NAMALWA (cell line): ENCODE measurements around the gene CTU2.
A peak's percentile ranks its signal among the peaks of the same experiment; 100 is the strongest.

ENCODE experiments used
- DNase-seq: peaks from one replicate; pipeline ENCODE4 v3.0.0-alpha.2; 2015; ENCODE audit warnings: low spot score

CTU2 gene

DNA sequence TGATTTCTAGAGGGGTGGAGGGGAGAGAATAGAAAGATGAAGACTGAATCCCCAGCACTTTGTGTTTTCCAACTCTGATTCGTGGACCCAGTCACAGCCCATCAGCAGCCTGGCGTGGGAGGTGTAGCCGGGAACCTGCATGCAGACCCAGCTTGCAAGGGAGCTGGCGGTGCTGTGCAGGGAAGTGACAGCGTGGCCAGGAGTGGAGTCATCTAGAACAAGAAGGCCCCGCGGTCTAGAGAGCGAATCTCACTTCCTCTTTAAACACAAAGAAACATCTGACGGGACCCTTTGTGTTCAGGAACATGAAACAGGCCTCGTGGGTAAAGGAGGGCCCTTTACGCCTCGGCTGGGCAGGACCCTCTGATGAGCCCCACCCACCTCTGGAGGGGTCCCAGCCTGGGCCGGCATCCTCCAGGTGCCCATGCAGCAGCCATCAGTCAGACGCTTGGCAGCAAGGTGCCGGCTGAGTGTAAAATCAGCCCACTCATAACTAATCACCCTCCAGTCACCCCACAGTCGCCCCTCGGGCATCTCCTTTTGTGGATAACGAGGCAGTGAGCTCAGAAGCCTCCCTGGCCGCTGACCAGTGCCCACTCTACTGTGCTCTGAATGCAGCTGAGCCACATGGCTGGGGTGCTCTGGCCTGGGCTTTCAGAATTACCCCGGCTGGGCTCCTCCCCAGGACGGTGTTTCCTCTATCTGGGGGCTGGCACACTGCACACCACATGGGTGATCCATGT, 24.4 kb upstream of the CTU2 start:
- DNase-seq: peak; percentile 92

DNA sequence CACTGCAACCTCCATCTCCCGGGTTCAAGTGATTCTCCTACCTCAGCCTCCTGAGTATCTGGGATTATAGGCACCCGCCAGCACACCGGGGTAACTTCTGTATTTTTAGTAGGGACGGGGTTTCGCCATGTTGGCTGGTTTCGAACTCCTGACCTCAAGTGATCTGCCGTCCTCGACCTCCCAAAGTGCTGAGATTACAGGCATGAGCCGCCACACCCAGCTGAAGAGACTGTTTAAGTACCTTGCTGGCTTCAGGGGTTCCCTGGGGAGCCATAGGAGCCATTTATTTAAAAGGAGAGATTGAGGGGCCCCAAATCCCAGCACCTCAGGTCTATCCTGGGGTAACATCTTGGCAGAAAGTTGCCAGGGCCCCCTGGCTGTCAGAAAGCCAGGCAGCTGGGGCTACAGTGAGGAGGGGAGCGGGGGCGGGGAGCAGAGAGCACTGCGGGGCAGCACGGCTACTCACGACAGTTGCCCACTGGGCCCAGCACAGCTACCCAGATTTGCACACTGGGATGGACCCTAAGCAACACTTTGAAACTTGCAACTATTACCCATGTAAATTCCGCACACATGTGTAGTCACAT, 21.6 kb upstream of the CTU2 start:
- no peak for DNase-seq

- DNase-seq: peak; percentile 75
Measured at GRCh38 chr16:88685156-88686061, 20.9 kb upstream of the CTU2 start.

DNA sequence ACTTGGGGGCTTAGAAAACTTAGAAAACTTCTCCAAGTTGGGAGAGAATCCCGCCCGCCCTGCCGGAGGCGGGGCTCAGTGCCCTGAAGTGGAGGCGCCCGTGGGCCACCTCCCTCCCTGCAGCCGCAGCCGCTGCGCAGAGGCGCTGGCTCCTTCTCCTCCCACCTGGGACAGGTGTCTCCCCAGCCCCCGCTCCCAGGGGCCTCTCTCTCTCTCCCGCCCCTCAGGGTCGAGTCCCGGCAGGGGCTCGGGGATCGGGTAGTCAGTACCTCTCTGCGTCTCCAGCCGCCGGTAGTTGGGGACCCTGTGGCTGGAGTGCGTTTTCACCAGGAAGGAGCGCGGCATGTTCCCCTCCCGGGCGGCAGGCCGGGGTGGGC, 20.3 kb upstream of the CTU2 start:
- DNase-seq: no peak

DNA sequence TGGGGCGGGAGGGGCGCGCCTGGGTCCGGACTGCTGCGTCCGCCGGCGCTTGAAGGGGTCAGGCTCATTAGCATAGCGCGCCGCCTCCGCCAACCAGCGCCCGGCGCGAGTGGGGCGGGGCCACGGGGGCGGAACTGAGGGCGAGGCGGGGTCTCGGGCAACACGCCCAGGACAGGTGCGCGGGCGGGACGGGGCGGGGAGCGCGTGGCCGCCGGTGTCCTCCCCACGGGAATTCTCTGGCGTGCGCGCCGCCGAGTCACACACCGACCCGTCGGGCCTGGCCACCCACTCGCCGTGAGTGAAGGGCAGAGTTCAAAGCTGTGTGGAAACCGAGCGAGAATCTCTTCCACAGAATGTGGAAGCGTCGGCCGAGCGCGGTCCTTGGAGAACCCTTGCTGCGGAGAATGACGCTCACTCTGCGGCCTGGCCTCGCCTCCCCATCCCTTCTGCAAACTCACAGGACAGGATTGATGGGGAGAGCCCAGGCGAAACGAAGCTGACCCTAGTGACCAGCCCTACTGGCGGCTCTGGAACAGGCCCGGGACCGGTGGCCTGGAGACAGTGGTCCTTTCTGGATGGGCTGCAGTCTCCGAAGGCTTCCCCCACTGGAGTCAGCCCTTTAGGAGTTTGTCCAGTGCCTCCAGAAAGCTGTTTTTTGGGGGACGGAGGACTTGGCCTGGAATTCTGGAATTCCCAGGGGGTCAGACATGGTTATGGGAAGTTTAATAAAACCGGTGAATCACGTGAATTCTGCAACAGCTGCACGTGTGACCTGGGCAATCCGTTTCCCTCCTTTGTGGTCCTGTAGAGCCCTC, 19.7 kb upstream of the CTU2 start, which contains the start of gene SNAI3:
Gene SNAI3 (minus strand): TSS at position 69 of the 815 bp plus-strand sequence. CDS start 101 bp downstream, outside the sequence.
- DNase-seq: peak; percentile 88

GRCh38 chr16:88687254-88687576, 19.1 kb upstream of the CTU2 start:
- no peak for DNase-seq

DNA sequence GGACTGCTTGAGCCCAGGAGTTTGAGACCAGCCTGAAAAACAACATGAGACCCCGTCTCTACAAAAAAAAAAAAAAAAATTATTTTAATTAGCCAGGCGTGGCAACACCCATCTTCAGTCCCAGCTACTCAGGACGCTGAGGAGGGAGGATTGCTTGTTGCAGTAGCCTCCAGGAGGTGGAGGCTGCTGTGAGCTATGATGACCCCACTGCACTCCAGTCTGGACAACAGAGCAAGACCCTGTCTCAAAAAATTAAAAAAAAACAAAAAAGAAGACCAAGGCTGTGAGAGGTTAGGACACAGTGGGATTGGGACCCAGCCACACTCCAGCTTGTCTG, 18.7 kb upstream of the CTU2 start:
- DNase-seq: no peak

DNA sequence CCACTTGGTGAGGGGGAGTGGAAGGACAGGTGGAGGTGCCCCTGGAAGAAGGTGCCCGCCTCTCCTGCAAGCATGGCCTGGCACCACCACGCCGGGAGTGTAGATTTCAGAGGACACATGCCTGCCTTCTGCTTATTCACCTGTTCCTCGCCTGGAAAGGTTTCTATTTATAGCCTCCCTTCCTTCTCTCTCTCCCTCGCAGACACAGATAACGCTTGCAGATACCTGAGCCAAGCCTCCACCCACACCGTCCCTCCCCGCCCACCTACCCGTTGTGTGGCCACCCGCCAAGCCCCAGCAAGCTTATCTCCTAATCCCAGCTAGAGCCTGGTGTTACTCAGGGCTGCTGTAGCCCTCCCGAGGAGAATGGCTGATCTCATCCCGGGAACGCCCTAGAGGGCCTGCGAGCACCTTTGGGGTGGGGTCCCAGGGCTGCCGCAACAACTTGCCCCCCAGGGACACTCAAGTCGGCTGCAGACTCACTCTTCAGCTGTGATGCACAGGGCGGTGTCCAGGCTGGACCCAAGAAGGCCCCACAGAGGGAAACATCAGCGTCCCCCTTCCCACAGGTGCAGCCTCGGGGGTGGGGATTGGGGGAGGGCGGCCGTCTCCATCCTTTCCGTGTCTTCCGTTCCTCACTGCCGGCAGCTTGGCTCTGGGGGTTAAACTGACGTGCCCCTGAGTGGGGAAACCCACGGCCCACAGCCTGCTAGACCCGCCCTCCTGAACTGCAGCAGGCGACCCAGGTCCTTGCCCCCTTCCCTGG, 18.1 kb upstream of the CTU2 start:
- DNase-seq: no peak

- no peak for DNase-seq
Measured at GRCh38 chr16:88690341-88691128, 15.8 kb upstream of the CTU2 start.

GRCh38 chr16:88691129-88691813, 15.0 kb upstream of the CTU2 start:
- no peak for DNase-seq

DNA sequence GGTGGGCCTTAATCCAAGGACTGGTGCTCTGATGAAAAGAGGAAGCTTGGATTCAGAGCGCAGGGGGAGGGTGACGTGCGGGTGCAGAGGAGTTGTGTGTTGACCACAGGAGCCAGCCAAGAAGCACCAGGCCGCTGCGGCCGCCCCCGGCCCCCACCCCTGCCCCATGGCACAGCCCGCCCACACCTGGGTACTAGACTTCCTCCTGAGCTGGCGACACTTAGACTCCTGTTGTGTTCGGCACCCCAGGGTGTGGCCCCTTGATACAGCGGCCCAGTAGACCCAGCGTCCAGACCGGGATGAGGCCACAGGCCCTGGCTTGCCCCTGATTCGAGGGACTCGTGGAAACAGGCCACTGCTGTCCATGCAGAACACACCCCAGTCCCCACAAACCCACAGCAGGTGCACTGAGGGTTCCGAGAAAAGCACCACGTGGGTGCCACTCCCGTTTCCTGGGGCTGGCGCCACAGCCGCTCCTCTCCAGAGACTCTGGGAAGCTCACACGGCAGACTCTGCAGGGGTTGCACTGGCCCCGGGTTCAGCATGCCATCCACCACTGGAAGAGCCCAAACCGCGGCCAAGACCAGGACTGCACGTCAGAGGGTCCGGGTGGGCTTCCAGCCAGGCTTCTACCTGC, 14.3 kb upstream of the CTU2 start:
- DNase-seq: no peak

DNA sequence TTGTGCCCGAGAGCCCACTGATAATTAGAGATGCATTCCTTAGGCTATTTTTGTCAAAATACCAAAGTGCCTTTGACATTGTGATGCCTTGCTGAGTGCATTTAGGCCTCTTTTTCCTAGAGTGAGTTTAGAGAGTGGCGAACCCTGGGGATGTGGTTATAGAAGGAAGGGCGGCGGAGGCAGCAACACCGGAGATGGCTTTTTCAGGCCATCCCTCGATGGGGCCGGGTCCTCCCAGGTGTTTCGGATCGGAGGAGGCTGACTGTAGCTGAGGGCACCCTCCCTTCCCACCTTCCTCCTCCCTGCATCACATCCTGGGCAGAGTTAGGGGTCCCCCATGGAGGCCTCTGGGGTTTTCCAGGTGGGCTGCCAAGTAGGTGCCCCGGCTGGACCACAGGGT, 13.4 kb upstream of the CTU2 start:
- DNase-seq: no peak

DNA sequence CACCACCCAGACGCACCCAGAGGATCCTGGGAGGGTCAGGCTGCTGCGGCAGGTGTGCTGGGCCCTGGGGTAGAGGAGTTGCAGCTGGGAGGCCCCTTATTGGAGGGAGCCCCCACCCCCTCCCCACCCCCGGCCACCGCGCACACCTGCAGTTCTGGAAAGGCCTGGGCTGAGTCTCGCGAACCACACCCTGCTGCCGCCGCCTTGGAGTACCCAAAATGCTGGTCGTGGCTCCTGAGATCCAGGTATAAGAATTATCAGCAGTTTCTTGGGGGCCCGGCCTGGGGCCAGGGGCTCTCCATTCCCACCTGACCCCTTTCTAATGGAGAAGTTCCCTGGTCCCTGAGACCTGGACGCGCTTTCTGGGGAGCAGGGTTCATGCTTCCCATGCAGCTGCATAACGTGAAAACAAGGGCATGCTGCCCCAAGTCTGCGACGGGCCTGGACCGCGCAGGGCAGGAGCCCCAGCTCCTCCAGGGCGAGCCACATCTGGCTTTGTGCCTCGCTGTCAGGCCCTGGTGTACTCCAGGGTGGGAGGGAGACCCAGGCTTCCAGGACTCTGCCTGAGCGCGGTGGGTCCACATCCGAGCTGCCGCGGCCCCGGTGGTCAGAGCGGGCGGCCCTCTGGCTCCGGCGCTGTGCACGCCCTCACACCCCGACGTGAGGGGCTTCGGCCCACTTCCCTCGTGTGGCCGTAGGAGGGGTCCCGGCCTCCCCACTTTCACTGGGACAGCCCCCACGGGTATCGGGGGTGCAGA, 12.7 kb upstream of the CTU2 start:
- DNase-seq: no peak

GRCh38 chr16:88694221-88695087, 11.8 kb upstream of the CTU2 start:
- DNase-seq: no peak

DNA sequence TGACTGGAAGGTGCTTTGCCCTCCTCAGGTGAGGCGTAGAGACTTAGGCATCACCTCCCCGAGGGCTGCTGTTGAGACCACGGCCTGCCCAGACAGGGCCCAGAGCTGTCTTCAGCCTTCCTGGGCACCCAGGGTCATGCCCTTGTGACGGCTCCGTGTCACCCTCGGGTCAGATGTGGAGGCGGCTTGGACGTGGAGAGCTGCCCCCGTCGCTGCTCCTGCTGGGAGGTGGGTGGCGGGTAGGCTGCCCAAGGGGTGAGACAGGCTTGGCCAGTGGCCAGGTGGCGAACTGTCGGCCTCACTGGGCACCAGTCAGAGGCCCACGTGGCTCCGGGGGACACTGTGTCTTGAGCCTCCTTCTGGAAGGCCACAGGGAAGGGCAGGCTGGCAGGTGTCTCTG, 11.1 kb upstream of the CTU2 start:
- no peak for DNase-seq

GRCh38 chr16:88695753-88696152, 10.6 kb upstream of the CTU2 start:
- DNase-seq: no peak

- DNase-seq: no peak
Measured at GRCh38 chr16:88696441-88696840, 9.9 kb upstream of the CTU2 start.
